GM19025 (cell line): Measurements from ENCODE around the gene CLEC16A.
"Not testable (repeated sequence)": the region's sequence is repeated elsewhere in the genome, so short reads cannot be mapped to it uniquely, and the experiment has no call there.

Experiments used
- ATAC-seq: cut with Tn5 transposase; IDR thresholded peaks from one replicate; pipeline ENCODE4 v1.9.1; 2021; ENCODE audit warnings: mild to moderate bottlenecking, low read depth, moderate library complexity; ENCODE audit not compliant: unreplicated experiment

Gene CLEC16A

GRCh38 chr16:10938321-10938720 is 6.0 kb upstream of the CLEC16A start:
- ATAC-seq, result no peak

DNA sequence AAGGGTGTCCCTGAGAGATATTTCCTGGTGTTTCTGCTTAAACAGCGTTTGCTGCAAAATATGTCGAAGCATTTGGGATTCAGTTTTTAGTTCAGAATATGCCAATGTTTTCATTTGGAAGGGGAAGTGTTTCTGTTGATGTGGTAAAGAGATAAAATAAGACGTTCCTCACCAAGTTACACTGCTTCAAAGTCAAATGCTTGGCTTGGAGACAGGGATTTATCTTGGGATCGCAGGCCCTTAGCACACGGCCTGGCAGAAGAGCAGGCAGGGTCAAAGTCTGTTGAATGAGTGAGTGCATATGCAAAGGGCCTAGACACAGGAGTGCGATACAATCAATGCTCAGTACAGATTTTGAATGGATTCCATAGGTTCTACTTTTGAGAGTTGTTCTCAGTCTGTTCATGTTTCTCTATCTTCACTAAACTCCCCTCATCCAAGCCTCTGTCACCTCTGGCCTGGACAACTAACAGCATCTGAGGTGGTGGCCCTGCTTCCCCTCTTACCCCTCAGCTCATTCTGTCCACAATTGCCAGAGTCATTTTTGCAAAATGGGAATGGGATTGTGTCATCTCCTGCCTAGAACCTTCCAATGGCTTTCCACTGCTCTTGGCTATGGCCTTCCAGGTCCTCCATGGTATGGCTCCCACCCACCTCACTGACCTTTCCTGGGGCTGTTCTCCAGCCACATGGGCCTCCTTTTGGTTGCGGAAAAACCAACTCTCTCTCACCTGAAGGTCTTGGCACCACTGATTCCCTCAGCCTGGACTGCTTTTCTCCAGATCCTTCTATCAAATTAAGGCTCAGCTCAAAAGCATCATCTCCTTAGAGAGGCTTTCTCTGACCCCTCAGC is 5.3 kb upstream of the CLEC16A start:
- no peak for ATAC-seq

- ATAC-seq, result no peak
These were observed 4.6 kb upstream of the CLEC16A start for GRCh38 chr16:10939649-10940234.

DNA sequence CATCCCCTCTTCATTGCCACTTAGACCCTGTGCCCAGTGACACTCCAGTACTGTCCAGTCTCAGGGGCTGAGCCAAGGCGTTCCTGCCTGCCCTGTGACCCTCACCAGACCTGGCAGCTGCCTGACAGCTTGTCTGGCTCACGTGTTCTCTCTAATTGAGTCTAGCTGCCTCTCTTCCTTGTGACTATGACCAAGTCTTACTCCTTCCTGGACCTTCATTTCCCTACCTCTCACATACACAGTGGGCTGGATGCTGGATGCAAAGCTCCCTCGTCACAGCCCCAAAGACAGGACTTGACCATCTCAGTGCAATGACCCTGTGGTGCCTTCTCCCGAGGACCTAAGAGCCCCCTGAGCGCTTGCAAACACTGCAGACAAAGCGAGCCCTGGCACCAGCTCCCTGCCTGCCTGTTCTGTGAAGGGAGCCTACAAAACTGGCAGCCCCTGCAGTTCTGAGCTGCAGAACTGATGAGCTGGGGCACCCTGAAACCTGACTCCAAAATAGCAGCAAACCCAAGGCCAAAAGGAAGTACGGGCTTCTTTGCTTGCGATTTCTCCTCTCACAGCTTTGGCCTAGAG is 3.8 kb upstream of the CLEC16A start:
- no peak for ATAC-seq

DNA sequence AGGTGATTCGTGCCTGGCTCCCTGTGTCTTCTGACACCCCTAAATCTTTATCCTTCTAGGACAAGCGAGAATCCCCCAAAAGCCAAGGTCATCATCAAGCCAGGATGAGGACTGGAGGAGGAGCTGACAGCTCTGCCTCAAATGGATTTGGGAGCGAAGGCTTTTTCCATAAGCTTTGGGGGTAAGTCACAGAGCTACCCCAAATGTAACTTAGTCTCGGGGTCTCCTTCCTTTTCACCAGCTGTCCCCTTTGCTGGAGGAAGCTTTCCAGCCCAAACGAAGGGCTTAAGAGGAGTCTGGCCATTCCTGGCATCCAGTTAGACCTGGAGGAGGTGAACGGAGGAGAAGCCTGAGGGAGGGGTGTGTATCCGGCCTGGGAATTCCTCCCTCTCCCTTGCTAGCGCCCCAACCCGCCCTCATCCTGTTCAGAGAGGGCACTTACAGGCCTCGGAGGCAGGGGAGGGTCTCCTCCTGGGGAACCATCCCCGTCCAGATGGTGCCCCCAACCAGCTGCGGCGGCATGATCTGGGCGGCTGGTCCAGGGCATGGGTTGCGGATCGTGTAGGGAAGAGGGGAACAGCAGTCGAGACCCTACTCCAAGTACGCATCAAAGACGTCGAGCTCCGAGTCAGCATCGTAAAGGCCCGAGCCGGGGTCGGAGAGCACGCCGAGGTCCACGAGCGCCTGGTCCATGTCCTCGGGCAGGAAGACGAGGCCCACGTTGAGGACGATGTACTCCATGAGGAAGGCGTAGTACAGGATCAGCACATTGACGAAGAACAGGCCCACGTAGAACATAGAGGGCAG is 3.0 kb upstream of the CLEC16A start:
- ATAC-seq, result no peak

DNA sequence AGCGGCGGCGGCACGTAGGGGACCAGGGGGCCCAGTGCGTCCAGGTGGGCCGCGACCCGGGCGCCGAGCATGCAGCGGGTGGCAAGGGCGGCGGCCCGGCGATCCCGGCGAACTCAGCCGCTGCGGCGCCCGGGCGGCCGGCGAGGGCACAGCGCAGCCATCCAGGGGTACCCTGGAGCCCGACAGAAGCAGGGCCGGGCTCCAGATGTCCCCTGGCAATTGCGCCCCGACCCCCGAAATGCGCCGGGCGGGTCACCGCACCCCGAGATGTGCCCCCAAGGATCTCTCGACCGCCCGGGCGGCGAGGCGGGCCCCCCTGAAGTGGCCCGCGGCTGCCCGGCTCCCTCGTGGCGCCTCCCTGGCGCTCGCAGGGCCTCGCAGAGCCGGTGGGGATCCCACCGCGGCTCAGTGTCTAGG is 2.4 kb upstream of the CLEC16A start:
- ATAC-seq, result not testable (repeated sequence)

DNA sequence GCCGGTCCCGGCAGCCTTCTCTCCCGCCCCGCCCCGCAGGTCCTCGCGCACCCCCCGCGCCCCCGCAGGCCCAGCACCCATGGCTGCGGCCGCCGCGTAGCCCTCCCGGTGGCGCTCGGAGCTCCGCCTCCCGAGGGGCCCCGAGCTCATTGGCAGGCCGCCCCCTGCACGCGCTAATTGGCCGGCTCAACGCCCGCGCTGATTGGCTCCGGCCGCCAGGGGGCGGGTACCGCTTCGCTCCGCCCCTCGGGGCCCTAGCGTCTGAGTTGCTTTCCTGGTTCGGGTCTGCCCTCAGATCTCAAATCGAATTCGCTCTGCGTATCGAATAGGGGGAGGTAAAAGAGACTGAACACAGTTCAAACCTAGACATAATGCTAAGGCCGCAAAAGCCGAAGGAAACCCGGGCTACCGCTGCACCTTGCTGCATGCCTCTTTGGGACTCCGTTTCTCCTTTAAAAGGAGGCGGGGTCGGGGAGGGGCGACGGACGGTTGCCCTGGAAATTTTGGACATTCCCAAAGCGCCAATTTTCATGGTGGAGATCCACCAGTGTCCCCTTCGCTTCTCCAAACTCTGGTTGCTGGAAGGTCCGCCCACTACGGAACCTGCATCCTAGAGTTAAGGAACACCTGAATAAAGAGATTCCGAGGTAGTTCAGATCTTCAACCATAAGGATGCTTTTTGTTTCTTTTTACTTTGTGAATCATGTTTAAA is 1.9 kb upstream of the CLEC16A start, which contains the start of gene DEXI:
Gene DEXI (minus strand): TSS at position 117 of the 712 bp plus-strand sequence. CDS start 463 bp downstream, outside the sequence.
- ATAC-seq, result peak; percentile 59

DNA sequence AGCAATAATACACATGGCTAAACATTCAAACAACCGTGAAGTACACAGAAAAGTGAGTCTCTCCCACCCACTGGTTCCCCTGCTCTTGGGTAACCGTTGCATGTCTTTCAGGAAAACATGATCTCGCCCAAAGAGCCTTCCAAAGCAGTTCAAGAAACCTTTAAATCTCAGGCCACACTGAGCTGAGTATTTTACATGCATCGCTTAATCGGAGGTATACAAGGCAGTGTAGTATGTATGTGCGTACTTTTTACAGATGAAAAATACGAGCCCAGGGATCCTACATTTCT is 1.4 kb upstream of the CLEC16A start:
- no peak for ATAC-seq

- no peak for ATAC-seq
These were observed 862 bp downstream of the CLEC16A start for GRCh38 chr16:10945065-10945787.

DNA sequence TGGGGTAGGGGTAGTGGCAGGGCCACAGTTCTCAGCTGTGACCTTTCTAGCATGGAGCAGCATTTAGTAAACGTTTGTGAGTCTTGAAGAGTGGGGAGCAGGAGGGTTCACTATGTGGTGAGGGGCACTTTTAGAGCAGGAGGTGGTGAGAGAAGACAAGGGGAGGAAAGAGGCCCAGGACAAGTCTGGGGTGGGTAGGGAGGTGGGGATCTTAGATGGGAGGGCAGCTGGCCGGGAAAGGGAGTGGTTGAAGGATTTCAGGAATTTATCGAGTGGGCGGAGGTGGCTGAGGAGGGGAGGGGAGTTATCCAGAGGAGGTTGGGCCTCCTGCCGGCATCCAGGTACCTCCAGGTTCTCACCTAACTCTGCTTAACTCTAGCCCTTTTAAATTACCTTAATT is 1.9 kb downstream of the CLEC16A start:
- no peak for ATAC-seq

GRCh38 chr16:10947211-10947787 is 2.9 kb downstream of the CLEC16A start:
- ATAC-seq, result no peak

- peak; percentile 71 for ATAC-seq
These were observed 5.1 kb downstream of the CLEC16A start for GRCh38 chr16:10949424-10949970.

DNA sequence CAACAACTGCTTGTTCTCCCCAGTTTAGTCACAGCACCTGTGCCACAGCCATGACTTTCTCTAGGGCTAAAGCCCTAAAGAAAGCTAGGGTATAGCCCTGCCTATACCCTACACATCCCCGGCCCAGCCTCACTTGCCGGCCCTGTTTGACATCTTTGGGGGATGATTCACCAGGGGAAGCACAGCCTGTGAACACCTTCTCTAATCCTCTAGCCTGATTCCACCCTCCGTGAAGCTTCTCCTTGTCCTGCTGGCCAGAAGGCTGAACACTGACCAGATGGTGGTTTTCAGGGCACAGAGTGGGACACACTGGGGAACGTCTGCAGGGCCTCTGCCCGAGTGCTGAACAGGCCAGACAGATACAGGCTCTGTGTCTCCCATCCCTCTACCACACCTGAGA is 6.0 kb downstream of the CLEC16A start:
- ATAC-seq, result no peak

GRCh38 chr16:10951026-10951425 is 6.7 kb downstream of the CLEC16A start:
- no peak for ATAC-seq

GRCh38 chr16:10954903-10955302 is 10.5 kb downstream of the CLEC16A start:
- no peak for ATAC-seq

GRCh38 chr16:10957771-10958482 is 13.6 kb downstream of the CLEC16A start:
- ATAC-seq, result no peak

DNA sequence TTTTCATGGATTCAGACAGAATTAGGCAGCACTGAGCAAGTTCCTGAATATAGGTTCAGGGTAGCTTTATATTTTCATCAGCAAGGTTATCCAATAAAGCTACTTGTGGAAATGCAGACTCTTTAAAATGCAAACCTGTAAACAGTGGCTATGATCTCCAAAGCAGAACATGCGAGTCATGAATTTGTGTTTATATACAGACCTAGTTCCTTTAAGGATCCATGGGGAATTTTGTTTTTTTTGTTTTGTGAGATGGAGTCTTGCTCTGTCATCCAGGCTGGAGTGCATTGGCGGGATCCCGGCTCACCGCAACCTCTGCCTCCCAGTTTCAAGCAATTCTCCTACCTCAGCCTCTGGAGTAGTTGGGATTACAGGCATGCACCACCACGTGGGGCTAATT is 14.8 kb downstream of the CLEC16A start:
- ATAC-seq, result no peak

DNA sequence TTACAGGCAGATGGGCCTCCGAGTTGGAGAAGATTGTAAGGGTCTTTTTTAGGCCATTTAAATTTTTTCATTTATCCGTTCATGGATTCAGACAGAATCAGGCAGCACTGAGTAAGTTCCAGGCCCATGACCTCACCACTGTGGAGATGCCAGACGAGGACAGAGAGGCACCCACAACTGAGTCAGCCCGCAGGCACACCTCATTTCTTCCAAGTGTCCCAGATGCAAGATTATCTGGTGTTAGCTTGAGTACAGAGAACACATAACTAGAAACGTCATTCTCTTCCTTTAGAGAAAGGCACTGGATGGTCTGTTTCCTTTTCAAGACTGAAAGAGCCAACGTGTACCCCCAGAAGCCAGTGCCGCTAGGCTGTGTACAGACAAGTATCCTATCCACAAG is 16.9 kb downstream of the CLEC16A start:
- no peak for ATAC-seq
